Activated CD4-positive, CD25-positive, alpha-beta regulatory T cell treated with anti-CD3 and anti-CD28 coated beads, Interleukin-2, amount 50 U/mL, for 16 hours (primary cell): ENCODE results near the gene IRF3.
"Not testable (repeated sequence)": the region's sequence is repeated elsewhere in the genome, so short reads cannot be mapped to it uniquely, and the experiment has no call there.

Source experiments
- DNase-seq: peaks from one replicate; pipeline ENCODE4 v3.0.0-alpha.2; 2020; ENCODE audit warnings: low read depth, low spot score

Gene IRF3

DNA sequence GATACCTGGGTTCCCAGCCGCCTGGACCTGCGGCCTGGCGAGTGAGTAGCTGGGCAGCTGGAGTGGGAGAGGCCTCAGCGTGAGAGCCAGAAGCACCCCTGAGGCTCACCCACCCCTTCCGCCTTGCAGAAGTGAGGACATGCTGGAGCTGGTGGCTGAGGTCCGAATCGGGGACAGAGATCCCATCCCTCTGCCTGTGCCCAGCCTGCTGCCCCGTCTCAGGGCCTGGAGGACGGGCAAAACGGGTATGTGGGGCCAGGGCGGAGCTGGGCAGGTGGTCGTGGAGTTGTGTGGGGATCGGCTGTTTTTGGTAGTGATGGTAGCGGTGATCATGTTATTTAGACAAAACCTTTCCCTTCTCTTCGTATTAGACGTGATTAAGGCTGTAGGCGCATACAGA lies 19.1 kb downstream of the IRF3 start:
- DNase-seq, result no peak

DNA sequence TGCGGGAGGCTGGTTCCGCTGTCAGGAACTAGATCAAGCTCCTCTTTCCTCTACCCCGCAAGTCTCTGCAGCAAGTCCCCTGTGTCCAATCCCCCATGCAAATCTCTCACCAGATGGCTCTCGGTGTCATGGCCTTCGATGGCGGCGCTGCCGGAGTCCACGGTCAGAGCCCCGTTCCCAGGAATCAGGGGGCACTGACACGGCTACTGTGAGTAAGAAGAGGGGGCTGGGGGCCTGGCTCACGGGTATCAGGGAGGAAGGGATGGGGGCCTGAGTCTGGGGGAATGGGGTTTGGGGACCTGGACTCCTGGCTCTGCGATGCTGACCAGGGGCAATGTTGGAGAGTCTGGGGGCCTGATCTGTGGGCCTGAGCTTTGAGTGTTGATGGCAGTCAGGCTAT lies 19.7 kb downstream of the IRF3 start:
- no peak for DNase-seq

DNA sequence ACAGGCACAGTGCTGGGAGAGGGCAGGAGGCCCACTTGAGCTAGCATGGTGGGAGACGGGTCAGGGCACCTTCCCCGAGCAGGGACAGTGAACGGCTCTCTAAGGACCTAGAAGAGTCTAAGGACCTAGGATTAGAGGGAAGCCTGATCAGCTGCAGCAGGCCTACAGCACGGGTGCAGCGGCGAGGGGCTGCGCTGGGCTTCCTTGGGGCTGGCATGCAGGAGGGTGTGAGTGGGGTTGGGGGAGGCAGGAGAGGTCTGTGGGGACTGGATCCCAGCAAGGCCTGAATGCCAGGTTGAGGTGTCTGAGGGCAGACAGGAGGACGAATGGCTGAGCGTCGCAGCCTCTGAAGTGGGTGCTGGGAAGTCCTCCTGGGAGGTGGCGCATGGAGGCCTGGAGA lies 20.1 kb downstream of the IRF3 start:
- no peak for DNase-seq

DNA sequence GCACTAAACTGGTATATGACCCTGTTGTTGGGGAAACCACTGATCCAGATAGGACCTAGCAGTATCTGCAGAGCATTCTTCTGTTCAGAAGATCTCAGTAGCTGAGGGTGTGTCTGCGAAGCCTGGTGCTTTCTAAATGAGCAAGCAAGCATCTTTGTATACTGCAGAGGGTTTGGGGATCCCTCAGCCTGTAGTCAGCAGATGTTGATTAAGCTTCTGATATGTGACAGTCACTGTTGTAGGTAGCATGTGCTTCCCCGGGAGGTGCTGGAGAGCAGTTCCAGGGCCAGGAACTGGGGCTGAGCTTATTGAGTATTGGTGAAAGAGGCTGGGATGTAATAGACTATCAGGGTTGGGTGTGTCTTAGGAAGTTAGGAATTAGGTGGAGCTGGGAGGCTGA lies 22.2 kb downstream of the IRF3 start:
- DNase-seq, result no peak

DNA sequence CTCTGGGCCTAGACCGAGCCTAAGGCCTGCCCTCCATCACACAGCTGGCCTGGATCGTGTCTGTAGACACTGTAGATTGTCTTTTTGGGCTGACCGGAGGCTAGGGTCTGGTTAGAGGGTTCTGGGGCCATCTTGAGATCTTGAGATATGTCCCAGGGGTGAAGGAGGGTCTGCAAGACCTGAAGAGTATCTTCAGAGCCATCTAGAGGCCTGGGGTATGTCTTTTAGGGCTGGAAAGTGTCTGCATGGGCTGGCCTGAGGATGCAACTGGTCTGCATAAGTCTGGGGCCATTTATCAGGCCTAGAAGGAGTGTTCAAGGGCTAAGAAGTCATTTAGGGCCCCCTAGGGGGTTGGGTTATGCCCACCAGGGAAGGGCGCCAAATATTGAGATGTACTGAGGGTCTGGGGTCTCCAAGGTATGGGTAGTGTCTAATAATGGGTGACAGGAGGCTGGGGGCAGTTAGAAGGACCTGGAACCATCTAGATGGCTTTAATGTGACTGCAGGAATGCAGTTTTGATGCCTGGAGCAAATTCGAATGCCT lies 23.1 kb downstream of the IRF3 start:
- DNase-seq, result no peak

DNA sequence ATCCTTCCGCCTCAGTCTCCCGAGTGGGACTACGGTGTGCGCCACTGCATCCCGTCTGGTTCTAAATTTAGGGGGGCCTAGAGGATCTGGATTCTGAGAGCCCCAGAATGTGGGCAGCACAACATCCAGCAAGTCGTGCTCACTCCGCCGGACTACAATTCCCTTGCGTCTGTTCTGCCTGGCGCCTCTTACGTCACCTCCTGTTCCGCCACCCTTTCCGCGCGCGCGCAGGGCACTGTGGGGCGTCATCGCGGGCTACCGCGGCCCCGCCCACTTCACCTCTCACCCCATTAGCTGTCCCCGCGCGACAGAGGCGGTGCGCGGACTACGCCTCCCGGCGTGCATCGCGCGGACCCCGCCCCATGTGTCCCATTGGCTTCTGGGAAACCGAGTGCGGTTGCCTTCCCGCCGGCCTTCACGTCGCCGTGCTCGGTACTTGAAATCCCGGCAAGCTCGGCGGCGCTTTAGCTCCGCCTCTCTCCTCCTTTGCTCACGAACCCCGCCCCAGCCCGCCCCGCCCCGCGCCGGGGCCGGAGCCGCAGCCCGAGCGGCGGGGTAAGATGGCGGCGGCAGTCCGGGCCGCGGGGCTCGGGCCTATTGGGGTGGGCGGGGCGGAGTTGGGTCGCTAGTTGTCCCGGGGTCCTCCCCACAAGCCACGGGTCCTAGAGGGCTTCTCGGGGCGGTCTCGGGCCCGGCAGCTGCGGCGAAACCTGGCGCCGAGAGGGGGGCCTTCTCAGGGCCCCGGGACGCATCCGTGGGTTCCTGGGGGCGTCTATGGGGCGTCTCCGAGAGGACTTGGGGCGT lies 23.8 kb downstream of the IRF3 start, which contains the start of gene SCAF1:
Gene SCAF1, plus strand, starts transcription at position 522 of the 804 bp plus-strand sequence. CDS start 2,818 bp downstream, outside the sequence.
- peak; percentile 99 for DNase-seq

DNA sequence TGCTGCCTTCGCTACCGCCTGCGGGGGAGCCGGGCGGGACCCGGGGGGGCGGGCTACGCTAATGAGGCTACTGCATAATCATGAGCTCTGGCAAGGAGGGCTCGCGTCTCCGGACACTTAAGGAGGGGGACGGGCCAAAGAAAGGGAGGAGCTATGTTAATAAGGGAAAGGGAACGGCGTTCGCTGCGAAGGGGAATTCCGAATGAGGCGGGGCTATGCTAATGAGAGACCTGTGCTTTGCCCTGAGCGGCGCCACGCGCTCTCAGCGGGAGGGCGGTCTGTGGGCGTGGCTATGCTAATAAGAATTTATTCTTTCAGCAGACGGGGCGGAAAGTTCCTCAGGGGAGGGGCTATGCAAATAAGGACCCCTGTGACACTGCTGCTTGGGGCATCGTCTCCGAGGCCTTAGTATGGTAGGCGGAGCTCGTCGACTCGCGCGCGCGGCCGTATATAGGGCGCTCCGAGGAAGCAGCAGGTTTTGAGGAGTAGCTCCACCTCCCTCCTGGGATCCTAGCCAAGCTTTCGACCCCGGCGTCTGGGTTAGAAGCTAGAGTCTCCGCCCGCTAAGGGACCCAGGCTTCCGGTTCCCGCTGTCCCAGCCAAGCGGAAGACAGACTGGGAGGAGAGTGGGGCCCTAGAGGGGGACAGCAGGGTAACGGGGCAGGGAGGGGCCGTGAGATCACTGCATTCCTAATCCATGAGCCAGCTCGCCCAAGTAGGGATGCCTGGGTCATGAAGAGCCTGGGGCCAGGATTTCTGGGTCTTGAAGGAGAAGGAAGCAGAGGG lies 25.4 kb downstream of the IRF3 start, which contains the start of gene RRAS:
Gene RRAS, minus strand, starts transcription at position 31 of the 786 bp plus-strand sequence. CDS start 45 bp downstream, outside the sequence.
- peak; percentile 100 for DNase-seq

DNA sequence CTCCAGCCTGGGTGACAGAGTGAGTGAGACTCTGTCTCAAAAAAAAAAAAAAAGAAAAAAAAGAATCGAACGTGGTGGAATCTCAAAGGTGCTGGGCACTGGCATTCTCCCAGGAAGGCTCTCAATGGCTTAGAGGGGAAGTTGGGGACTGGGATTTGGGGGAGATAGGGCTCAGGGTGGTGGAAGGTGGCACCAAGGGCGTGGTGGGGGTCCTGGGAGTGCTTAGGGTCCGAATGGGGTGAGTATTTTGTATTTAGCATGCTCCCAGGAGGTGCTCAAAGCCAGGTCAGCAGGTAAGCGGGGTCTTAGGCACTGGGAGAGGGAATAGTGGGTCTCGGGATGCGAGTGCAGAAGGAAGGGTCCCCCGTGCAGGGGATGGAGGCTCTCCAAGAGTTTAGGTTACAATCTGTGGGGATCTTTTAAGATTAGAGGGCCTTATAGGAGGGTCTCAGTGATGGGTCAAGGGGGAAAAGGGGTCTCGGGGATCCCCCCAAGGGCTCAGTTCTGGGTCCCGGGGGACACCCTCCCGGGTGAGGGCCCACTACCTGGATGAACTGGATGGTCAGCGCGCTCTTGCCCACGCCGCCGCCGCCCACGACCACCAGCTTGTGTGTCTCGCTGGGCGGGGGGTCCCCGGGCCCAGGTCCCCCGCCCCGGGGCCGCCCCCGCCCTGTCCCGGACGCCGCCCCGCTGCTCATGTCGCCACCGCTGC lies 26.1 kb downstream of the IRF3 start:
- DNase-seq, result no peak

DNA sequence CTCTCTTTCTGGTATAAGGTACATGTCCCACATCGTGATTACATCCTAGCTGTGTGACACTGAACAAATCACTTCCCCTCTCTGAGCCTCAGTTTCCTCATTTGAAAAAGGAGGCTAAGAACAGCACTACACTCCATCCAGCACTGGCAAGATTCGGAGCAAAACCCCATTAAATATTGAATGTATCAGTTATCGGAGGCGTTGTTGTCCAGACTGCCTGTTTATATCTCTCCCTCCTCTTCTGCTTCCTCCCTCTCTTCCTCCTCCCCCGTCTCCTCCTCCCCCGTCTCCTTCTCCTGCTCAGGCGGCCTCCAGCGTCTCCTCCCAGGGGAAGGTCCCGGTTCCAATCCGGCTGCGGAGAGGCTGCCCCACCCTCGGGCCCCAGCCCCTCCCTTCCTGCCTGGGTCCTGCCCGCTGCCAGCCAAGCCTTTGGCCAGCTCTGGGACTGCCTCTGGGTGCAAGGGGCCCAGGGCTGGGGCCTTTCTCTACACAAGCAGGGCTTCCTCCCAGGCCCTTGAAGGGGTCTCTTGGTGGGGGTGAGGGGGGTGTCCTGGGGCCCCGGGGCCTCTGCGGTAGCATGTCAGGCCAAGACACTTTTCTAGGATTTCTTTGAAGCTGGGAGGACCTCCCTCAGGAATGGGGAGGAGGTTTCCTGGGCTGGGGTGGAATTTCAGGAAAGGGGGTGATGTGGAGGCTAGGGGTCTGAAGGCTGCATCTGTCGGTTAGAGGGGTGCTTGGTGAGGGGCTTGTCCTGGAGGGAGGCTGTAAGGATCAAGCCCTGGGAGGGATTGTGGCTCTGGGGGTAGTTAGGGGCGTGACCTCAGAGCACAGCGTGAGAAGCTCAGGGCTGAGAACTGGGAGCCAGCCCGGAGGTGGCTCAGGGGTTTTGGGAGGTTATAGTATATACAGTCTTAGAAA lies 27.6 kb downstream of the IRF3 start:
- DNase-seq, result no peak

DNA sequence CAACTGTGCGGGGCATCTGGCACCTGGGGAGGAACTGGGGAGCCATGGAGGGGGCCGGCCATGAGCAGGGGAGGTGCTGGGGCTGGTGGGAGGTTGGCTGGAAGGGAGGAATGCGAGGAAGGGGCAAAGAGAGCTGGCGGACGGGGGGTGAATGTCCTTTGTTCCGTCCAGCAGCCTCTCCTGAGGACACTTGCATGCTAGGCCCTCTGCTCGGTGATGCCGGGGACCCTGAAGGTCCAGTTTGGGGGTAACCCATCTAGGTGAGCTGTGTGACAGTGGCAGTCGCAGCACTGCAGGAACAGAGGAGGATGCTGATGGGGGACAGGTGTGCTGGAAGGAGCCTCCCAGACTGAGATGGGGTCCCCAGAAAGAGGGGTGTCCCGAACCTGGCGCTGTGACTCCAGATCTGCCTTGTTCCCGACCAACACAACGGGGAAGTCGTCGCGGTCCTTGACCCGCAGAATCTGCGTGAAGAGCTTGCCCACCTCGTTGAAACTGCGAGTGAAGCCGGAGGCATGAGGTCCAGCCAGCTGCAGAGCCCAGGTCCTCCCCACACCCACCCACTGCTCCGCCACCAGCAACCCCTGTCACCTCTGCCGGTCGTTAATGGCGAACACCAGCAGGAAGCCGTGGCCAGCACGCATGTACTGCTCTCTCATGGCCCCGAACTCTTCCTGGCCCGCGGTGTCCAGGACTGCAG lies 29.3 kb downstream of the IRF3 start:
- no peak for DNase-seq

DNA sequence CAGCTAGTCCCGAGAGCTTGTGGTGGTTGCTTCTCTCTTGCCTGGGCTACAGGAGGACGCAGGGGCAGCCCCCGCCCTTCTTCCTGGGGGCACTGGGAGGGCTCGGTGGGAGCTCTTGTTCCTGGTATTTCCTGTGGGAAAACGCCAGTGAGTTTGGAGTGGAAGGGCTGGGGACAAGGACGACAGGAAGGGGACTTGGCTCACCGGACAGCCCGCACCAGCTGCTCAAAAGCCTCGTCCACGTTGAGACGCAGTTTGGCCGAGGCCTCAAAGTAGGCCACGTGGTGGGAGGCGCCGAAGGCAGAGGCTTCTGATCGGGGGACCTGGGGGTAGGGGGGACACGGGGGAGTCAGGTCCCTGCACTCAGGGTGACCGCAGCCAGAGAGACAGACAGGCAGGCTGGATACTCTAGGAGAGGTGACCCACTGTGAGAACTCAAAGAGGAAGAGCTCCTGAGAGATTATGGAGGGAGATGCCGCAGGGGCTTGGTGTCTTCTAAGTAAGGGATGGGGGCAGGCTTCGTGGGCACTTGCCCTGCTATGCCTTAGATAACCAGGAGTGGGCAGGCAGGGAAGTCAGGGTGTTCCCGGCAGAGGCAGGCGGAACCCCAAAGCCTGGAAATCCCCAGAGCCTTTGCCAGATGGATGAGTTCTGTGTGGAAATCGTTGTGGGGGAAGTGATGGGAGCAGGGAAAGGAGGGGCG lies 30.0 kb downstream of the IRF3 start:
- DNase-seq, result no peak

DNA sequence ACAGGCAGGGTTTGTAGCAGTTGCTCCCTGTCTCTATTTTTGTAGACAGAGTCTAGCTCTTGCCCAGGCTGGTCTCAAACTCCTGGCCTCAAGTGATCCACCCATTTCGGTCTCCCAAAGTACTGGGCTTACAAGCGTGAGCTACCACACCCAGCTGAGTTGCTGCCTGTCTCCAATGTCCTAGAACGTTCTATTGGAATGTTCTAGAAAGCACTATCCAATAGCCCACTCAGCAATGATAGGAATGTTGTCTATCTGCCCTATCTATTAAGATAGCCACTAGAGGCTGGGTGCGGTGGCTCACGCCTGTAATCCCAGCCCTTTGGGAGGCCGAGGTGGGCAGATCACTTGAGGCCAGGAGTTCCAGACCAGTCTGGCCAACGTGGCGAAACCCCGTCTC lies 32.4 kb downstream of the IRF3 start:
- DNase-seq, result not testable (repeated sequence)

DNA sequence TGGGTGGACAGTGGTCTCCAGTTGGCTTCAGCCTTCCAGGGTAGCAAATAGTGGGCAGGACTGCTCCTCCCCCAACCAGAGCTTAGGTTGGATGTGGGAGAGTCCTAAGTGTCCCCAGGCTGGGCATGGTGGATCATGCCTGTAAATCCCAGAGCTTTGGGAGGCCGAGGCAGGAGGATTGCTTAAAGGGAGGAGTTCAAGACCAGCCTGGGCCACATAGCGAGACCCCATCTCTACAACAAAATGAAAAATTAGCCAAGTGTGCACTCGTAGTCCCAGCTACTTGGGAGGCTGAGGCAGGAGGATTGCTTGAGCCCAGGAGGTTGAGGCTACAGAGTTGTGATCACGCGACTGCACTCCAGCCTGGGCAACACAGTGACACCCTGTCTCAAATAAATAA lies 33.1 kb downstream of the IRF3 start:
- no peak for DNase-seq

DNA sequence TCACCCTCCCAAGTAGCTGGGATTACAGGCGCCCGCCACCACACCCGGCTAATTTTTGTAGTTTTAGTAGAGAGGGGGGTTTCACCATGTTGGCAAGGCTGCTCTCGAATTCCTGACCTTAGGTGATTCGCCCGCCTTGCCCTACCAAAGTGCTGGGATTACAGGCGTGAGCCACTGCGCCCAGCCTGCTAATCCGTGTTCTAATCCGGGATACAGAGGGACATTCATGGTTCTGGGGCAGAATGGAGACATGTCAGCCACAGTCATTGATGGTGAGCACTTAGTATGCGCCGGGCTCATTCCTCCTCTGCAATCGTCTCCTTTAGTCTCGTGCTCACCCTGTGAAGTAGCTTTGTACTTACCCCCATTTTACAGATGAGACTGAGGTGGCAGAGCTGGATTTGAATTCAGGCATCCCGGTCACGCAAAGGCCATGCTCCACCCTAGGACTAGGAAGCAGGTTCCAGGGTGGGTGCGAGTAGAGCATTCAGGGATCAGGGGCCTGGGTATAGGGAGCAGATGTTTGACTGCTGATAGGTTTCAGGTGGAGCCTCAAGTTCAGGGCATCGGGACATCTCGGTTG lies 34.0 kb downstream of the IRF3 start:
- no peak for DNase-seq

DNA sequence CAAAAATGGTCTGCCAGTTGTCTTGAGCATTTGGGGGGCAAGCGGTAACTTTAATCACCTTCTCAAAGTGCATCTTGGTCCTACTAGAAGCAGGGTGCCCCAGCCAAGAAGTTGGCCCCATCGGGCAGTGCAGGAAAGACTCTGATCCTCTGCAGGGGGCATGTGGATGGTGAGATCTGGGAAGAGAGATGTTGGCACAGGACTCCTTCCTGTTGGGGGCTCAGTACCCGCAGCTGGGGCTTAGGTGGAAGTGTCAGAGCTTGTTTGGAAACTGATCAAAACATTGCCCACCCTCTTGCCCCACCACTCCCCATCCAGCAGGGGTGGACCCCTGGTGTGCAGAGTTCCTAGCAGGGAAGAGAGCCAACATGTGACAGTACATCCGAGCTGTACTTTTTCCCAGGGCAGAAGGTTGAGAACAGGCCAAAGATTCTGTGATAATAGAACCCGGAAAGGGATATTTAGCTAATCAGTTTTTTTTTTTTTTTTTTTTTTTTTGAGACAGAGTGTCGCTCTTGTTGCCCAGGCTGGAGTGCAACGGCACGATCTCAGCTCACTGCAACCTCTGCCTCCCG lies 34.6 kb downstream of the IRF3 start:
- no peak for DNase-seq

DNA sequence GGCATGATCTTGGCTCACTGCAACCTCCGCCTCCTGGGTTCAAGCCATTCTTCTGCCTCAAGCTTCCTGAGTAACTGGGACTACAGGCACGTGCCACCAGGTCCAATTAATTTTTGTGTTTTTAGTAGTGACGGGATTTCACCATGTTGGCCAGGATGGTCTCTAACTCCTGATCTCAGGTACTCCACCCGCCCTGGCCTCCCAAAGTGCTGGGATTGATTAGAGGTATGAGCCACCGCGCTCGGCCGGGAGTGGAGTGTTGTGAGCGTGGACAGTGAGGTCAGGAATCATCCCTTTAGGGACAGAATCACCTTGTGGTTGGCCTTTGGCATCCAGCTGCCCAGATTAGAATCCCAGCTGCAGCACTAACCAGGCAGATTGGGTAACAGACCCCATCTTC lies 36.0 kb downstream of the IRF3 start:
- DNase-seq, result no peak

DNA sequence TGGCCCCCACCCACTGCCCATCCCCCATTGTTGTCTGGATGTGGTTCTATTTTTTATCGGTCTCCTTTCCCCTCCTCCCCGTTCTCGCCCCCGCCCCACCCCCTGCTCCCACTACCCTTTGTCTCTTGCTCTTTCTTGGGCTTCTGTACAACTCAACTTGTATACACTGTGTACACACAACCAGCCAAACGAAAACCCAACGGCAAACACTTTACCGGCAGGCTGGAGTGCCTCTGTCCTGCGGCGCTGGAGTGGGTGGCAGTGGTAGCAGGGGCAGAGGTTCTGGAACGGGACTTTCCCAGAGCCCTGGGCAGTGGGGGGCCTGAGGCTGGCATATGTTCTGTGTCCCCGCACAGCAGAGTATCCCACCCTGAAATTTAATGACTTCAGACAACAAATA lies 39.4 kb downstream of the IRF3 start:
- no peak for DNase-seq

DNA sequence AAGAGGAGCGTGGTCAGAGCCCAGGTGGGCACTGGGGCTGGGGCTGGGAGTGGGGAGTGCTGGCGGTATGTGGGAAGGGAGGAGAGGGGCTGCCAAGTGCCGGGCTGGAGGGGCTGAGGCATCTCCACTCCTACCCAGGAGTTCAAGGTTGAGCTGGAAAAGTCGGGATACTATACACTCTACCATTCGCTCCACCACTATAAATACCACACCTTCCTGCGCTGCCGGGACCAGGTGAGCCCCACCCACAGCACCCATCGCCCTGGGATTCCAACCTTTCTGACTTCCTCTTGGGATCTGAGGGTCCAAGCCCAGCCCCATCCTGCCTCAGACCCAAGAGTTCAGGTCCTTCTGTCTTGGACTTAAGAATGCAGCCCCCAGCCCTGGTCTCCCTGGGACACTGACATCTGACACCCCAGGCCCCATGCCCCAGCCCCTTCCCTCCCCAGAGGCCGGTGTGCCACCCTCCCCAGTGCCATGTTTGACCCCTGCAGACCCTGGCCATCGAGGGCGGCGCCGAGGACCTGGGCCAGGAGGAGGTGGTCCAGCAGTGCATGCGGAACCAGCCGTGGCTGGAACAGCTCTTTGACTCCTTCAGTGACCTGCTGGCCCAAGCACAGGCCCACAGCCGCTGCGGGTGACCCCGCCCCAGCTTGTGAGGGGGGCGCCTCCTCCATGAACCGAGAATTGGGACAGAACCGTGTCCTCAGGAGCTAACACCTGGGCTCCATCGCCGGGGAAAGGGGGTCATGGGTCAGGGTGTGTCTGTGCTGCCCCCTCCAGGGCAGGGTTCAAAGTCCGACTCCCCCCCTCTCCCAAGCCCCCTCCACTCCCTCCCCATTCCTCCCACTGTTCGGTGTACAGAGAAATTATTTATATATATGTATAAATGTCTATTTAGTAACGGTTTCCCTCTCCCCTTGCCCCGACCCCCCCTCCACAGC lies 40.4 kb downstream of the IRF3 start:
- DNase-seq, result no peak
